HG03354 (cell line): ENCODE measurements around the gene PLA2G12B.
"Not testable (repeated sequence)": the region's sequence is repeated elsewhere in the genome, so short reads cannot be mapped to it uniquely, and the experiment has no call there.

Experiments used
- ATAC-seq: cut with Tn5 transposase; IDR thresholded peaks from one replicate; pipeline ENCODE4 v1.9.1; 2021; ENCODE audit warnings: mild to moderate bottlenecking; ENCODE audit not compliant: unreplicated experiment, poor library complexity, severe bottlenecking

The PLA2G12B gene

GRCh38 chr10:72954596-72955554, at the start of gene PLA2G12B:
Gene PLA2G12B, minus strand, starts transcription at chr10:72954806. Its CDS starts 121 bp downstream, at chr10:72954685.
- no peak for ATAC-seq

GRCh38 chr10:73003822-73004221, 49.2 kb upstream of the PLA2G12B start:
- ATAC-seq = no peak

- ATAC-seq = no peak
Observed at GRCh38 chr10:73000973-73001372, 46.4 kb upstream of the PLA2G12B start.

- no peak for ATAC-seq
Observed at GRCh38 chr10:72997099-72997498, 42.5 kb upstream of the PLA2G12B start.

- ATAC-seq = not testable (repeated sequence)
Observed at GRCh38 chr10:72995459-72995858, 40.9 kb upstream of the PLA2G12B start.

GRCh38 chr10:72989771-72990170, 35.2 kb upstream of the PLA2G12B start:
- ATAC-seq = not testable (repeated sequence)

- not testable (repeated sequence) for ATAC-seq
Observed at GRCh38 chr10:72984618-72985017, 30.0 kb upstream of the PLA2G12B start.

- ATAC-seq = no peak
Observed at GRCh38 chr10:72981882-72982529, 27.4 kb upstream of the PLA2G12B start.

- ATAC-seq = no peak
Observed at GRCh38 chr10:72981028-72981881, 26.6 kb upstream of the PLA2G12B start.

- ATAC-seq = no peak
Observed at GRCh38 chr10:72980348-72980747, 25.7 kb upstream of the PLA2G12B start.

GRCh38 chr10:72979709-72980108, 25.1 kb upstream of the PLA2G12B start:
- no peak for ATAC-seq

- ATAC-seq = no peak
Observed at GRCh38 chr10:72976886-72977285, 22.3 kb upstream of the PLA2G12B start.

GRCh38 chr10:72956001-72956400, 1.4 kb upstream of the PLA2G12B start:
- no peak for ATAC-seq

- ATAC-seq = no peak
Observed at GRCh38 chr10:72954230-72954595, 393 bp downstream of the PLA2G12B start.

GRCh38 chr10:72953687-72954086, 919 bp downstream of the PLA2G12B start:
- ATAC-seq = no peak

- no peak for ATAC-seq
Observed at GRCh38 chr10:72952642-72953158, 1.9 kb downstream of the PLA2G12B start.

- no peak for ATAC-seq
Observed at GRCh38 chr10:72952189-72952588, 2.4 kb downstream of the PLA2G12B start.

- no peak for ATAC-seq
Observed at GRCh38 chr10:72951760-72952159, 2.8 kb downstream of the PLA2G12B start.

- ATAC-seq = no peak
Observed at GRCh38 chr10:72948762-72949161, 5.8 kb downstream of the PLA2G12B start.

- no peak for ATAC-seq
Observed at GRCh38 chr10:72946963-72947362, 7.6 kb downstream of the PLA2G12B start.
